HepG2 (cell line): Measurements from ENCODE around the gene KDM6B. TPM values are rescaled to one million over a fixed set of nuclear protein-coding genes. Genes with fewer than 3 reads are reported as not detected.

Experiments used
- ATAC-seq: fragments of 200-7000 bp; cut with Tn5 transposase; 3 replicates; pipeline ENCODE4 v1.9.1; 2020; ENCODE audit warnings: mild to moderate bottlenecking, moderate library complexity
- BruUV-seq: library from RNA; stranded (reverse); fragments of 400-500 nt; replicated peaks from 2 replicates; lab custom pipeline; 2021; lab: Mats Ljungman, UMichigan
- CTCF ChIA-PET: fragments of 300-600 bp; formaldehyde crosslinking; extraction: SDS; loops from one replicate; lab custom pipeline; 2021; ENCODE audit warnings: low total read pairs, inconsistent platforms, low intra/inter-chr PET ratio; lab: Yijun Ruan, JAX
- POLR2A ChIA-PET: fragments of 350-600 bp; sonication (Branson Sonifier 250); formaldehyde crosslinking; loops from one replicate; lab custom pipeline; 2020; ENCODE audit warnings: antibody characterized with exemption, inconsistent platforms; lab: Yijun Ruan, JAX
- DNase-seq: peaks from one replicate; pipeline ENCODE4 v3.0.0-alpha.2; 2015; ENCODE audit warnings: low spot score
- FAIRE-seq: peaks from 3 replicates; lab custom pipeline; 2011; peaks lifted over from hg19 to GRCh38; lab: Jason Lieb, UNC
- H2AFZ ChIP-seq: one replicate; pipeline ENCODE4 v1.6.1; 2011; ENCODE audit warnings: low read length, inconsistent platforms
- H3K27ac ChIP-seq: fragments of 300-600 bp; 3 replicates; pipeline ENCODE4 v1.8.0; 2011; ENCODE audit warnings: mixed run types, mild to moderate bottlenecking, mixed read lengths, low read length, inconsistent platforms; ENCODE audit not compliant: insufficient read depth; ENCODE audit errors: extremely low read length
- H3K27me3 ChIP-seq, 2 experiments: fragments of 200-600 bp in 1 of 2; 2 replicates in 1 of 2; 3 replicates in 1 of 2; pipeline versions ENCODE4 v1.6.0 to v1.8.0; 2011; ENCODE audit warnings: low read length in 2 of 2, mild to moderate bottlenecking in 2 of 2, moderate library complexity in 2 of 2, inconsistent platforms in 1 of 2; ENCODE audit not compliant: insufficient read depth in 2 of 2, control insufficient read depth in 1 of 2
- H3K36me3 ChIP-seq, 2 experiments: fragments of 200-600 bp in 1 of 2; replicated peaks in 1 of 2; 2 replicates in 1 of 2; 3 replicates in 1 of 2; pipeline versions ENCODE4 v1.5.1 to v1.8.0; 2011; ENCODE audit warnings: low read length in 2 of 2, inconsistent platforms in 1 of 2; ENCODE audit not compliant: insufficient read depth in 2 of 2, control insufficient read depth in 1 of 2
- H3K4me1 ChIP-seq: 2 replicates; pipeline ENCODE4 v1.5.1; 2012; ENCODE audit warnings: low read length, inconsistent platforms; ENCODE audit not compliant: insufficient read depth
- H3K4me2 ChIP-seq: 2 replicates; pipeline ENCODE4 v1.6.0; 2011; ENCODE audit warnings: low read depth, low read length, inconsistent platforms
- H3K4me3 ChIP-seq, 3 experiments: fragments of 200-600 bp in 1 of 3; sonication (generic), shearing (Covaris generic) in 1 of 3; replicated peaks in 1 of 3; 2 replicates each; pipeline ENCODE4 v1.5.1; 2011 to 2016; ENCODE audit warnings: low read length in 3 of 3, inconsistent platforms in 2 of 3, low read depth in 2 of 3, mild to moderate bottlenecking in 2 of 3, control low read depth in 1 of 3, mixed read lengths in 1 of 3; ENCODE audit not compliant: insufficient read depth in 1 of 3
- H3K79me2 ChIP-seq: one replicate; pipeline ENCODE4 v1.6.1; 2011; ENCODE audit warnings: low read length, inconsistent platforms; ENCODE audit not compliant: insufficient read depth
- H3K9ac ChIP-seq: 2 replicates; pipeline ENCODE4 v1.6.0; 2011; ENCODE audit warnings: mild to moderate bottlenecking, low read depth, low read length, inconsistent platforms; ENCODE audit not compliant: insufficient read depth
- H3K9me3 ChIP-seq: 2 replicates; pipeline ENCODE4 v1.5.1; 2012; ENCODE audit warnings: mild to moderate bottlenecking, low read length
- H4K20me1 ChIP-seq: 2 replicates; pipeline ENCODE4 v1.6.0; 2011; ENCODE audit warnings: inconsistent platforms, mild to moderate bottlenecking, low read length, moderate library complexity; ENCODE audit not compliant: insufficient read depth
- BCL6 ChIP-seq: IDR thresholded peaks from 2 replicates; pipeline ENCODE4 v1.6.1; 2016; ENCODE audit warnings: missing genetic modification reagents, missing compliant biosample characterization
- MLXIP ChIP-seq: sonication (generic); formaldehyde crosslinking; IDR thresholded peaks from 2 replicates; pipeline ENCODE4 v1.9.0; 2021; ENCODE audit warnings: missing genetic modification reagents, borderline replicate concordance
- ZNF274 ChIP-seq: sonication (generic); formaldehyde crosslinking; IDR thresholded peaks from 2 replicates; pipeline ENCODE4 v1.5.1; 2020; ENCODE audit warnings: mild to moderate bottlenecking, missing genetic modification reagents
- ZNF280B ChIP-seq: sonication (generic); formaldehyde crosslinking; IDR thresholded peaks from 2 replicates; pipeline ENCODE4 v1.5.0; 2020; ENCODE audit warnings: missing genetic modification reagents, mild to moderate bottlenecking, borderline replicate concordance
- ZNF503 ChIP-seq: sonication (generic); formaldehyde crosslinking; IDR thresholded peaks from 2 replicates; pipeline ENCODE4 v1.4.0; 2020; ENCODE audit warnings: missing genetic modification reagents
- ZNF780A ChIP-seq: sonication (generic); formaldehyde crosslinking; IDR thresholded peaks from 2 replicates; pipeline ENCODE4 v1.8.0; 2022; ENCODE audit warnings: mild to moderate bottlenecking, missing genetic modification reagents, moderate library complexity
- WGBS: methylation state at CpG from one replicate; pipeline ENCODE4 v1.1.6; 2017; ENCODE audit warnings: low lambda C conversion rate; 5-methylcytosine and 5-hydroxymethylcytosine counted together
- in situ Hi-C: cut with HindIII; loops from 2 replicates; pipeline ENCODE4 v1.10.0; 2017; ENCODE audit warnings: low pct_unique_long_range_greater_than_20kb; ENCODE audit not compliant: extremely low pct_ligation_motif_present
- intact Hi-C: fragments of 100-400 bp; cut with micrococcal nuclease; formaldehyde crosslinking; loops from one replicate; pipeline ENCODE4 v1.10.0; 2022; ENCODE audit not compliant: unreplicated experiment
- polyA plus RNA-seq, 8 experiments: library from polyadenylated mRNA; depleted of rRNA in 3 of 8; stranded (reverse) in 7 of 8; unstranded in 1 of 8; fragments of >200 nt; fragmentation: Illumina TruSeq in 4 of 8; extraction: Trizol in 4 of 8; gene quantifications; 2 replicates each; pipeline versions ENCODE4 v1.2.1 to v1.2.3, GENCODE V29; 2011 to 2016; ENCODE audit warnings: low read depth in 4 of 8, missing spikeins in 1 of 8, mixed read lengths in 1 of 8; ENCODE audit not compliant: insufficient read depth in 1 of 8
- total RNA-seq, 5 experiments: library from RNA; depleted of rRNA; stranded (reverse); fragments of >200 nt; fragmentation: Illumina TruSeq; extraction: Trizol; gene quantifications; 2 replicates each; pipeline ENCODE4 v1.2.3, GENCODE V29; 2016; ENCODE audit warnings: low read depth in 1 of 5

The KDM6B gene
- total and polyA plus RNA-seq, 2 of the 13 experiments (the other 11 are each of a cell fraction or from before 2014, with no cell fraction given), result 1.3 to 2.1 TPM

GRCh38 chr17:7822126-7822525, 11.9 kb upstream of the KDM6B start:
- no peak for TF ChIP-seq ZNF280B
- no peak for TF ChIP-seq ZNF780A (CRISPR knock-in tag)
- TF ChIP-seq ZNF274 (CRISPR knock-in tag), result no peak
- TF ChIP-seq BCL6 (CRISPR knock-in tag), result no peak
- TF ChIP-seq MLXIP (CRISPR knock-in tag), result no peak
- TF ChIP-seq ZNF503 (CRISPR knock-in tag), result no peak
- CTCF ChIA-PET, result interaction anchor here (0.7 to 2.0 kb wide), 6 partner anchors 20 to 168 kb away, joined by 3 to 28 read pairs (median 8); partner anchors contain the start of genes CYB5D1 and NAA38
- Histone ChIP-seq H3K27ac (no peak overlapping the region), H3K4me3 (no peak overlapping the region), H3K4me2 (no peak overlapping the region), H3K9ac (no peak overlapping the region), H3K27me3 (peaks cover 1 to 47% of the 10 kb centered on the region in 2 experiments; a peak in 4 of 5 replicates), H3K4me1 (no peaks in the 10 kb centered on the region), H3K36me3 (no peaks in the 10 kb centered on the region), H4K20me1 (no peaks in the 10 kb centered on the region), H3K79me2 (no peaks in the 10 kb centered on the region), H3K9me3 (no peaks in the 10 kb centered on the region), H2AFZ (no peak overlapping the region)
- POLR2A ChIA-PET, result no interaction called here
- FAIRE-seq (no peak), ATAC-seq (no peak), DNase-seq (no peak)
- WGBS, result 19% methylated on average over 11 of the region's 14 CpGs
- BruUV-seq, result no TSS peak
- intact Hi-C loops, result loop anchor here (1.0 to 5.0 kb wide), 2 partner anchors 29 to 80 kb away; no protein-coding TSS in a partner anchor
- in situ Hi-C loops, result loop anchor here (5.0 kb wide), 1 partner anchor 75 kb away; no protein-coding TSS in a partner anchor
